Measurements from ENCODE around the gene PTPRD.

DNA sequence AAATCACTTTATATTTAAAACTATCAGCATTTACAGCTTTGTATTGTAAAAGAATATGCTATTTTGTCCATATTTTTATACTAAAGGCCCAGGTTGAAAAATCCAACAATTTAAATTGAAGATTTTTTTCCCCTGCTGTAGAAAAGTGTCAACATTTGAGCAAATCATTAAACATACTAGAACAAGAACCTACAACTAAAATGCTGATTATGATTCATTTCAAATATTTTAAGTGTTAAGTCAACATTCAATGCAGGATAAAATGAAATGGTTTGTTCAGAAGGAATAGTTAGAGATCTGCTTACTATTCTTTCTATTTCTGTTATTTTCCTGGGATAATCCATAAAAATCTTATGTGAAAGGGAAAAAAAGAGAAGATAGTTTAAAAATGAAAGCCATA, 1946.7 kb downstream of the PTPRD start:
- no peak for TF ChIP-seq CTCF (IDR thresholded peaks at IDR 0.05 in 8 of 11, conservative IDR thresholded peaks at IDR 0.05 in 3 of 11)
- TF ChIP-seq POLR2AphosphoS5 (IDR thresholded peaks at IDR 0.05), result no peak
- TF ChIP-seq POLR2A (IDR thresholded peaks at IDR 0.05), result no peak
